ENCODE data around the gene PIEZO2.

DNA sequence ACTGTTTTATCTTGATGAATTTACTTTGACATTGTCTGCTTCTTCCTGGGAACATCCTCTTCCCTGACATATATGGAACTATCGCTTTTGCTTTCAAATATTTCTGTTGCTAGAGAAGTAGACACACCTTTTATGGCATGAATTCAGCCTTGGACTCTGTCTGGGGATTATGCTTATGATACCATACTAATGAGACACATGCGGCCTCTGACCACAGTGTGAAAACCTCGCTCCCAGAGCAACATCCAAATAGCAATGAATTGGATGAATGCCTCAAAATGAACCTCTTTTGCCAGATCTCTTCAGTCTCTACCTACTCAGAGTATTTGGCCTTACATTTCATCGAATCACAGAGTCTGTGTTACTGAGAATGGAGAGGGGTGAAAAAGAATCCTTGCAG lies 70.9 kb downstream of the PIEZO2 start:
- TF ChIP-seq, protein P1, sequence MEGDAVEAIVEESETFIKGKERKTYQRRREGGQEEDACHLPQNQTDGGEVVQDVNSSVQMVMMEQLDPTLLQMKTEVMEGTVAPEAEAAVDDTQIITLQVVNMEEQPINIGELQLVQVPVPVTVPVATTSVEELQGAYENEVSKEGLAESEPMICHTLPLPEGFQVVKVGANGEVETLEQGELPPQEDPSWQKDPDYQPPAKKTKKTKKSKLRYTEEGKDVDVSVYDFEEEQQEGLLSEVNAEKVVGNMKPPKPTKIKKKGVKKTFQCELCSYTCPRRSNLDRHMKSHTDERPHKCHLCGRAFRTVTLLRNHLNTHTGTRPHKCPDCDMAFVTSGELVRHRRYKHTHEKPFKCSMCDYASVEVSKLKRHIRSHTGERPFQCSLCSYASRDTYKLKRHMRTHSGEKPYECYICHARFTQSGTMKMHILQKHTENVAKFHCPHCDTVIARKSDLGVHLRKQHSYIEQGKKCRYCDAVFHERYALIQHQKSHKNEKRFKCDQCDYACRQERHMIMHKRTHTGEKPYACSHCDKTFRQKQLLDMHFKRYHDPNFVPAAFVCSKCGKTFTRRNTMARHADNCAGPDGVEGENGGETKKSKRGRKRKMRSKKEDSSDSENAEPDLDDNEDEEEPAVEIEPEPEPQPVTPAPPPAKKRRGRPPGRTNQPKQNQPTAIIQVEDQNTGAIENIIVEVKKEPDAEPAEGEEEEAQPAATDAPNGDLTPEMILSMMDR (IDR thresholded peaks at IDR 0.05; ENCODE audit: low read depth, low read length, poor library complexity, severe bottlenecking): no peak
- TF ChIP-seq EZH2phosphoT487 (IDR thresholded peaks at IDR 0.05; ENCODE audit: borderline replicate concordance, low read length): no peak

All from DOHH2 (cell line).